OCI-LY1 (cell line): ENCODE results near the gene SMYD3.

Source experiments
- EZH2 ChIP-seq: fragments of 200-600 bp; sonication (generic), shearing (Covaris generic); IDR thresholded peaks from 2 replicates; pipeline ENCODE4 v1.8.0; 2017; ENCODE audit warnings: borderline replicate concordance, mixed run types, mild to moderate bottlenecking, antibody characterized with exemption, low read length, moderate library complexity, mixed read lengths
- TF ChIP-seq, protein P1 (sequence below): fragments of 200-600 bp; sonication (generic), shearing (Covaris generic); IDR thresholded peaks from 2 replicates; pipeline ENCODE4 v1.5.1; 2017; ENCODE audit warnings: mild to moderate bottlenecking, antibody characterized with exemption, low read length, moderate library complexity, mixed read lengths

- TF ChIP-seq, protein P1, sequence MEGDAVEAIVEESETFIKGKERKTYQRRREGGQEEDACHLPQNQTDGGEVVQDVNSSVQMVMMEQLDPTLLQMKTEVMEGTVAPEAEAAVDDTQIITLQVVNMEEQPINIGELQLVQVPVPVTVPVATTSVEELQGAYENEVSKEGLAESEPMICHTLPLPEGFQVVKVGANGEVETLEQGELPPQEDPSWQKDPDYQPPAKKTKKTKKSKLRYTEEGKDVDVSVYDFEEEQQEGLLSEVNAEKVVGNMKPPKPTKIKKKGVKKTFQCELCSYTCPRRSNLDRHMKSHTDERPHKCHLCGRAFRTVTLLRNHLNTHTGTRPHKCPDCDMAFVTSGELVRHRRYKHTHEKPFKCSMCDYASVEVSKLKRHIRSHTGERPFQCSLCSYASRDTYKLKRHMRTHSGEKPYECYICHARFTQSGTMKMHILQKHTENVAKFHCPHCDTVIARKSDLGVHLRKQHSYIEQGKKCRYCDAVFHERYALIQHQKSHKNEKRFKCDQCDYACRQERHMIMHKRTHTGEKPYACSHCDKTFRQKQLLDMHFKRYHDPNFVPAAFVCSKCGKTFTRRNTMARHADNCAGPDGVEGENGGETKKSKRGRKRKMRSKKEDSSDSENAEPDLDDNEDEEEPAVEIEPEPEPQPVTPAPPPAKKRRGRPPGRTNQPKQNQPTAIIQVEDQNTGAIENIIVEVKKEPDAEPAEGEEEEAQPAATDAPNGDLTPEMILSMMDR, result no peak
- TF ChIP-seq EZH2, result no peak
Measured at GRCh38 chr1:246219508-246220030, 287.5 kb downstream of the SMYD3 start.
